Neuron (in vitro differentiated cells): Measurements from ENCODE around the gene TBC1D17.
A peak's percentile ranks its signal among the peaks of the same experiment; 100 is the strongest.

Source experiments
- H2AFZ ChIP-seq: one replicate; pipeline ENCODE4 v1.6.1; 2013; ENCODE audit warnings: low read depth, mild to moderate bottlenecking, inconsistent platforms, low read length, moderate library complexity
- H3K27me3 ChIP-seq: one replicate; pipeline ENCODE4 v1.6.1; 2013; ENCODE audit warnings: low read length; ENCODE audit not compliant: insufficient read depth
- H3K36me3 ChIP-seq: one replicate; pipeline ENCODE4 v1.6.1; 2013; ENCODE audit warnings: low read length; ENCODE audit not compliant: insufficient read depth
- H3K4me1 ChIP-seq: one replicate; pipeline ENCODE4 v1.6.1; 2013; ENCODE audit warnings: low read length; ENCODE audit not compliant: insufficient read depth
- H3K4me3 ChIP-seq: 2 replicates; pipeline ENCODE4 v1.5.1; 2013; ENCODE audit warnings: mild to moderate bottlenecking, low read length, moderate library complexity
- H3K9me3 ChIP-seq: one replicate; pipeline ENCODE4 v1.6.1; 2013; ENCODE audit warnings: low read length

TBC1D17 gene

GRCh38 chr19:49877020-49877878, at the start of gene TBC1D17, which contains the start of gene AKT1S1:
TBC1D17 (plus strand) TSS chr19:49877702; CDS start chr19:49877724, 22 bp downstream.
AKT1S1 (minus strand) TSS chr19:49877355; CDS start chr19:49873295, 4,060 bp downstream.
- Histone ChIP-seq H3K9me3 (no peaks in the 10 kb centered on the region), H3K27me3 (no peaks in the 10 kb centered on the region), H3K36me3 (peaks cover 27% of the 10 kb centered on the region), H3K4me3 (peak within 1 kb of the TSS; percentile 80), H3K4me1 (peaks cover 16% of the 10 kb centered on the region), H2AFZ (peak within 1 kb of the TSS; percentile 60)

- Histone ChIP-seq H3K9me3 (no peaks in the 10 kb centered on the region), H3K36me3 (peaks cover 69% of the 10 kb centered on the region), H2AFZ (no peak overlapping the region), H3K4me3 (no peak overlapping the region), H3K4me1 (no peaks in the 10 kb centered on the region), H3K27me3 (no peaks in the 10 kb centered on the region)
Measured at GRCh38 chr19:49829200-49829599, 48.3 kb upstream of the TBC1D17 start.

- H2AFZ ChIP-seq, result no peak overlapping the region
- H3K4me1 ChIP-seq, result no peaks in the 10 kb centered on the region
- no peak overlapping the region for H3K4me3 ChIP-seq
- H3K27me3 ChIP-seq, result no peaks in the 10 kb centered on the region
- H3K9me3 ChIP-seq, result no peaks in the 10 kb centered on the region
- H3K36me3 ChIP-seq, result peaks cover 72% of the 10 kb centered on the region
Measured at GRCh38 chr19:49829721-49830120, 47.8 kb upstream of the TBC1D17 start.

GRCh38 chr19:49830766-49831165, 46.7 kb upstream of the TBC1D17 start:
- H2AFZ ChIP-seq, result no peak overlapping the region
- H3K4me3 ChIP-seq, result no peak overlapping the region
- H3K36me3 ChIP-seq, result peaks cover 83% of the 10 kb centered on the region
- H3K9me3 ChIP-seq, result no peaks in the 10 kb centered on the region
- no peaks in the 10 kb centered on the region for H3K4me1 ChIP-seq
- H3K27me3 ChIP-seq, result no peaks in the 10 kb centered on the region

GRCh38 chr19:49831592-49831991, 45.9 kb upstream of the TBC1D17 start:
- Histone ChIP-seq H2AFZ (no peak overlapping the region), H3K36me3 (peaks cover 91% of the 10 kb centered on the region), H3K9me3 (no peaks in the 10 kb centered on the region), H3K4me3 (no peak overlapping the region), H3K4me1 (no peaks in the 10 kb centered on the region), H3K27me3 (no peaks in the 10 kb centered on the region)

- Histone ChIP-seq H3K36me3 (peaks cover 91% of the 10 kb centered on the region), H3K9me3 (peaks cover under 1% of the 10 kb centered on the region), H2AFZ (no peak overlapping the region), H3K27me3 (no peaks in the 10 kb centered on the region), H3K4me3 (no peak overlapping the region), H3K4me1 (no peaks in the 10 kb centered on the region)
Measured at GRCh38 chr19:49832556-49832955, 44.9 kb upstream of the TBC1D17 start.

- peaks cover 2% of the 10 kb centered on the region for H3K9me3 ChIP-seq
- no peak overlapping the region for H3K4me3 ChIP-seq
- no peaks in the 10 kb centered on the region for H3K27me3 ChIP-seq
- H3K36me3 ChIP-seq, result peaks cover 95% of the 10 kb centered on the region
- no peaks in the 10 kb centered on the region for H3K4me1 ChIP-seq
- no peak overlapping the region for H2AFZ ChIP-seq
Measured at GRCh38 chr19:49833599-49833998, 43.9 kb upstream of the TBC1D17 start.

- no peaks in the 10 kb centered on the region for H3K27me3 ChIP-seq
- peaks cover 2% of the 10 kb centered on the region for H3K9me3 ChIP-seq
- H3K36me3 ChIP-seq, result peaks cover 97% of the 10 kb centered on the region
- no peak overlapping the region for H2AFZ ChIP-seq
- H3K4me1 ChIP-seq, result peaks cover 4% of the 10 kb centered on the region
- no peak overlapping the region for H3K4me3 ChIP-seq
Measured at GRCh38 chr19:49835562-49835961, 41.9 kb upstream of the TBC1D17 start.

GRCh38 chr19:49836176-49837008, 41.1 kb upstream of the TBC1D17 start:
- H3K27me3 ChIP-seq, result no peaks in the 10 kb centered on the region
- H3K9me3 ChIP-seq, result peaks cover 2% of the 10 kb centered on the region
- no peak overlapping the region for H3K4me3 ChIP-seq
- peaks cover 93% of the 10 kb centered on the region for H3K36me3 ChIP-seq
- no peak overlapping the region for H2AFZ ChIP-seq
- H3K4me1 ChIP-seq, result peaks cover 4% of the 10 kb centered on the region

- Histone ChIP-seq H3K4me3 (no peak overlapping the region), H3K36me3 (peaks cover 88% of the 10 kb centered on the region), H3K9me3 (peaks cover 2% of the 10 kb centered on the region)
Measured at GRCh38 chr19:49837009-49837310, 40.5 kb upstream of the TBC1D17 start.

GRCh38 chr19:49837425-49837824, 40.1 kb upstream of the TBC1D17 start:
- no peak overlapping the region for H2AFZ ChIP-seq
- H3K9me3 ChIP-seq, result peaks cover 2% of the 10 kb centered on the region
- no peak overlapping the region for H3K4me3 ChIP-seq
- H3K36me3 ChIP-seq, result peaks cover 83% of the 10 kb centered on the region
- no peaks in the 10 kb centered on the region for H3K27me3 ChIP-seq
- H3K4me1 ChIP-seq, result peaks cover 4% of the 10 kb centered on the region

More at GRCh38 chr19:49837009-49837310, 40.5 kb upstream of the TBC1D17 start:
- H3K27me3 ChIP-seq, result no peaks in the 10 kb centered on the region
- peaks cover 4% of the 10 kb centered on the region for H3K4me1 ChIP-seq
- H2AFZ ChIP-seq, result no peak overlapping the region

- no peak overlapping the region for H3K4me3 ChIP-seq
- peaks cover 4% of the 10 kb centered on the region for H3K4me1 ChIP-seq
- H3K9me3 ChIP-seq, result peaks cover 2% of the 10 kb centered on the region
- peaks cover 68% of the 10 kb centered on the region for H3K36me3 ChIP-seq
- no peak overlapping the region for H2AFZ ChIP-seq
- no peaks in the 10 kb centered on the region for H3K27me3 ChIP-seq
Measured at GRCh38 chr19:49838885-49839588, 38.5 kb upstream of the TBC1D17 start.

GRCh38 chr19:49839713-49840112, 37.8 kb upstream of the TBC1D17 start:
- peaks cover 4% of the 10 kb centered on the region for H3K4me1 ChIP-seq
- no peak overlapping the region for H2AFZ ChIP-seq
- peaks cover 2% of the 10 kb centered on the region for H3K9me3 ChIP-seq
- H3K36me3 ChIP-seq, result peaks cover 61% of the 10 kb centered on the region
- H3K27me3 ChIP-seq, result no peaks in the 10 kb centered on the region
- H3K4me3 ChIP-seq, result no peak overlapping the region
